ENCODE data around the gene KDM1A. TPM values are rescaled to one million over a fixed set of nuclear protein-coding genes. Genes with fewer than 3 reads are reported as not detected.

KDM1A gene
- polyA plus RNA-seq, 3 donors from 2014 or later: 28.8 to 45.3 (median 45.0) TPM

DNA sequence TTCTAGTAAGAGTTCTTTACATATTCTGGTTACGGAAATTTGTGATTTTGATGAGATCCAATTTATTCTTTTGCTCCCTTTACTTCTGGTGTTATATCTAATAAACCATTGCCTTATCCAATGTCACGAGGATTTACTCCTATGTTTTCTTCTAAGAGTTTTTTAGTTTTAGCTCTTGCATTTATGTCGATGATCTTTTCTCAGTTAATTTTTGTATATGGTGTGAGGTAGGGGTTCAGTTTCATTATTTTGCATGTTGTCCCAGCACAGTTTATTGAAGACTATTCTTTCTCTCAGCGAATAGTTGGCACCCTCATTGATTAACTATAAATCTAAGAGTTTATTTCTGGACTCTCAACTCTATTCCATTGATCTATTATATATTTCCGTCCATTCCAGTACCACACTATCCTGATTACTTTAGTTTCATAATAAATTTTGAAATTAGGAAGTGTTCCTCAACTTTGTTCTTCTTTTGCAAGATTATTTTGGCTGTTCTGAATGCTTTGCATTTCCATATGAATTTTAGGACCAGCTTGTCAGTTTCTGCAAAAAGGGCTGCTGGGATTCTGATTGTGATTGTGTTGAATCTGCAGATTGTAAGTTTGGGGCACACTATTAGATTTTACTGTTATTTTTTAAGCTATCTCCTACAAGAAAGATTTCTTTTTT lies 4.0 kb downstream of the KDM1A start:
- Mint-ChIP-seq H3K4me1 (peaks cover 41 to 52% of the 10 kb centered on the region in 2 donors), H3K27me3 (ENCODE audit: low read depth in 3 of 3) (peaks cover 0 to 4% (median 0%) of the 10 kb centered on the region in 3 donors), H3K27ac (no peak overlapping the region)

DNA sequence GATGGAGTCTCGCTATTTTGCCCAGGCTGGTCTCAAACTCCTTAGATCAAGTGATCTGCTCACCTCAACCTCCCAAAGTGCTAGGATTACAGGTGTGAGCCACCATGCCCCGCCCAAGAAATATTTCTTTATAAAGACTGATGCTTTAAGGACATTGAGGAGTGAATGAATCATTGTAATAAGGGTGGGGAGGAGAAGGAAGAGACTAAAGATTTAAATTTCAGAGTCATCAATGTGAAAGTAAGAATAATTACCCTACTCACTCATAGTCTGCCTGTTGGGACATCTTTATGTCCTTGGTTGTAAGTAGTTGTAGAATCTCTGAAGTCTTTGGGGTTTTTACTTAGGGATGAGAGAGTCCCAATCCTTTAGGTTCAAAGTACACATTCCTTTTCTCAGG lies 7.3 kb downstream of the KDM1A start:
- no peak for DNase-seq
- Mint-ChIP-seq H3K36me3 (peaks cover 0 to 10% (median 7%) of the 10 kb centered on the region in 3 donors), H3K27me3 (ENCODE audit: low read depth in 3 of 3) (no peaks in the 10 kb centered on the region), H3K4me3 (no peak overlapping the region), H3K9me3 (no peaks in the 10 kb centered on the region), H3K27ac (no peak overlapping the region), H3K4me1 (peaks cover 36 to 39% of the 10 kb centered on the region in 2 donors)

More for the DNA sequence above, 4.0 kb downstream of the KDM1A start:
- DNase-seq: no peak
- Mint-ChIP-seq H3K36me3 (peaks cover 0 to 7% (median 5%) of the 10 kb centered on the region in 3 donors), H3K9me3 (no peaks in the 10 kb centered on the region), H3K4me3 (peak overlapping the region in 1 of 5 donors; percentile 27)

DNA sequence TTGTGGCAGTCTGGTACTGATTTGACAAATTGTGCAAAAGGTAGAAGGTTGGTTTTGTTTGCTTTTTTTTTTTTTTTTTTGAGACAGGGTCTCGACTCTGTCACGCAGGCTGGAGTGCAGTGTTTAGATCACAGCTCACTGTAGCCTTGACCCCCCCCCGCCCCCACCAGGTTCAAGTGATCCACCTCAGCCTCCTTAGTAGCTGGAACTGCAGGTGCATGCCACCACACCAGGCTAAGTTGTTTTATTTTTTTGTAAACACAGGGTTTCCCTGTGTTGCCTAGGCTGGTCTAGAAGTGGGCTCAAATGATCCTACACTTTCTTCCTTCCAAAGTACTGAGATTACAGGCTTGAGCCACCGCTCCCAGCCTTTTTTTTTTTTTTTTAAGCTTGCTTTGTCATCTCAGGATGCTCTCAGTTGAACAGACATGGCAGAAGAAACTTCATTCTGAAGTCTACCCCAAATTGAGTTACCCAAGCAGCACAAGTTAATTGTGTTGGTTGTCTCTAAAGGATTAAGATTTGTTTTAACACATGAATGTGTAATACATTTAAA lies 8.2 kb downstream of the KDM1A start:
- Mint-ChIP-seq H3K9me3 (no peaks in the 10 kb centered on the region), H3K36me3 (peaks cover 0 to 10% (median 7%) of the 10 kb centered on the region in 3 donors), H3K4me3 (no peak overlapping the region), H3K4me1 (peaks cover 36 to 38% of the 10 kb centered on the region in 2 donors), H3K27me3 (ENCODE audit: low read depth in 3 of 3) (no peaks in the 10 kb centered on the region), H3K27ac (no peak overlapping the region)
- no peak for DNase-seq

DNA sequence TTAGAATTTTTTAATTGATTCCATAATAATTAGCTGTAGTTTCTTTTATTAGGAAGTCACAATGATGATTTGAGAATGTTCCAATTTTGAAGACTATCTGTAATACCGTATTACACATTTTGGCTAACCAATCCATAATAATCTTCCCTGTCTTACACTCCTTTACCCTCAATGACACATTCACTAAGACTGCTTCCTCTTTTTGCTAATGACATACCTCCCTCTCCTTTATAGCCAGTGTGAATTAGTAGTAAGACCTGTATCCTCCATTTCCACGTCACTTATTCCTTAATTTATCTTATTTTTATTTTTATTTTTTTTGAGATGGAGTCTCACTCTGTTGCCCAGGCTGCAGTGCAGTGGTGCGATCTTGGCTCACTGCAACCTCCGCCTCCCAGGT lies 10.1 kb downstream of the KDM1A start:
- no peak overlapping the region for H3K4me3 Mint-ChIP-seq
- no peak for DNase-seq
- H3K36me3 Mint-ChIP-seq: peaks cover 0 to 6% (median 0%) of the 10 kb centered on the region in 3 donors
- H3K27me3 Mint-ChIP-seq (ENCODE audit: low read depth in 3 of 3): peaks cover 0 to 1% (median 0%) of the 10 kb centered on the region in 3 donors
- peaks cover 30 to 32% of the 10 kb centered on the region in 2 donors for H3K4me1 Mint-ChIP-seq
- H3K9me3 Mint-ChIP-seq: no peaks in the 10 kb centered on the region
- no peak overlapping the region for H3K27ac Mint-ChIP-seq

DNA sequence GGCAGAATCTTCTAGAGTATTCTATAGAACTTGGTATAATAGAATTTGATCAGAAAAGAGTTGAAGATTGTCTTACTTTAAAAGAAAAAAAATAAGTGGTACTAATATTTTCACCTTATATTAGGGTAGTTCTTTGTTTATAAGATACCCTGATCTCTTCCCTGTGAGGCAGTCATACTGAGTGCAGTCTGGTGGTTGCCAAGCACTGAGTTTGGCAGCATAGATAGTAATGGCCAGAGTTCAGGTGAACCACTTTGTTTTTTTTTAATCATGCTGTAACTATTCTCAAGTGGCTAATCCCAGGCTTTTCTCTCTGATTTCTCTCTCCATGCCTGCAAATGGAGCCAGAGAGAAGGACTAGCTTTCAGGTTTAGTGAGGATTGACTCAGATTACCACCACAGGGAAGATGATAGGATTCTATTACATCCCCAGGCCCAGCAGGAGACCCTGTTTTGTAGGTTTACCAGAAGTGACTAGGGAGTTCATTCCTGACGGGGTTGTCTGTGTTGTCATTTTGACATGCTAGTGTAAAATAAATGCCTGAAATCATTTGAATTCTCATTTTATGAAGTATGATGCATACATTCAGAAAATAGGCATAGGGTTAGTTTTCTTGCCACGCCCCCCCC lies 16.7 kb downstream of the KDM1A start:
- peaks cover 19 to 42% of the 10 kb centered on the region in 2 donors for H3K4me1 Mint-ChIP-seq

DNA sequence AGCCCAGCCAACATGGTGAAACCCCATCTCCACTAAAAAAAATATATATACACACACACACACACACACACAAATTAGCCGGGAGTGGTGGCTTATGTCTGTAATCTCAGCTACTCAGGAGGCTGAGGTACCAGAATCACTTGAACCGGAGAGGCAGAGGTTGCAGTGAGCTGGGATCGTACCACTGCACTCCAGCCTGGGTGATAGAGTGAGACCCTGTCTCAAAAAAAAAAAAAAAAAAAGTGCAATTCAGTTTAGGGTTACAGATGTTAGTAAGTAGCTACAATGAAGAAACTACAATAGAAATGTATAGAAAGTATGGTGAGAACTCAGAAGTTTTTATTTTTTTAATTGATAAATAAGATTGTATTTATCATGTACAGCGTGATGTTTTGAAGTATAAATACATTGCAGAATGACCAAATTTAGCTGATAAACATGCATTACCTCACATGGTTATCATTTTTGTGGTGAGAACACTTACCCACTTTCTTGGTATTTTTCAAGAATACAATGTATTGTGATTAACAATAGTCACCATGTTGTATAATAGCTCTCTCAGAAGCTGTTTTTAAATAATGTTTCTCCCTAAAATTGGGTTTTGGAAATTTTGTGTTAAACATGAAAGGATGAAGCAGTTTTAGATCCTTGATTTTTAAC lies 17.9 kb downstream of the KDM1A start:
- Mint-ChIP-seq H3K36me3 (no peaks in the 10 kb centered on the region), H3K4me1 (peaks cover 15 to 38% of the 10 kb centered on the region in 2 donors), H3K27me3 (ENCODE audit: low read depth in 3 of 3) (peaks cover 0 to 1% (median 0%) of the 10 kb centered on the region in 3 donors), H3K27ac (no peak overlapping the region), H3K9me3 (no peaks in the 10 kb centered on the region), H3K4me3 (no peak overlapping the region)
- no peak for DNase-seq

More for the DNA sequence above, 16.7 kb downstream of the KDM1A start:
- Mint-ChIP-seq H3K4me3 (no peak overlapping the region), H3K9me3 (no peaks in the 10 kb centered on the region), H3K27ac (no peak overlapping the region), H3K36me3 (no peaks in the 10 kb centered on the region), H3K27me3 (ENCODE audit: low read depth in 3 of 3) (peaks cover 0 to 1% (median 0%) of the 10 kb centered on the region in 3 donors)
- DNase-seq: no peak

DNA sequence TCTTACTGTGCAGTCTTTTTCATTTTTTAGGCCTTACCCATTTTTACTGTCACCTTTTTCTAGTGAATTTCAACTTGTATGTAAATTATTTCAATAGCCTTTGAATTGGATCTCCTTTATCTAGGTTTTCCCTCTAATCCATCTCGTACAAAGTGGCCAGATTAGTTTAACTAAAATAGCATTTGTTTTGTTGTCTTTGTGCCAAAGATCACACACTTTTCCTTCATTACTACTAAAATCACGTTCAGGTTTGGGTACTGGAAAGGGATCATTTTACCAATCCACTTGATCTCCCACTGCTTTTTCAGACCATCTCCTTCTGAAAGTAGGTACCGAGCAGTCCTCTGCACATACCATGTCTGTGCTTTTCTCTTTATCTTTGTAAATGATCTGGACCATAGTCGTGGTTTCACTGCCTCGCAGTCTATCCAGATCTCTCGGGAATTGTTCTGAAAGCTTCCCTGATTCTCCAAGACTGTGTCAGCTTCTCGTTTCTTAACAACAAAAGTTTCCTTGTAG lies 20.1 kb downstream of the KDM1A start:
- no peaks in the 10 kb centered on the region for H3K36me3 Mint-ChIP-seq
- no peak overlapping the region for H3K27ac Mint-ChIP-seq
- H3K4me3 Mint-ChIP-seq: no peak overlapping the region
- DNase-seq: no peak
- no peaks in the 10 kb centered on the region for H3K27me3 Mint-ChIP-seq (ENCODE audit: low read depth in 3 of 3)
- no peaks in the 10 kb centered on the region for H3K9me3 Mint-ChIP-seq
- H3K4me1 Mint-ChIP-seq: peaks cover 10 to 39% of the 10 kb centered on the region in 2 donors

DNA sequence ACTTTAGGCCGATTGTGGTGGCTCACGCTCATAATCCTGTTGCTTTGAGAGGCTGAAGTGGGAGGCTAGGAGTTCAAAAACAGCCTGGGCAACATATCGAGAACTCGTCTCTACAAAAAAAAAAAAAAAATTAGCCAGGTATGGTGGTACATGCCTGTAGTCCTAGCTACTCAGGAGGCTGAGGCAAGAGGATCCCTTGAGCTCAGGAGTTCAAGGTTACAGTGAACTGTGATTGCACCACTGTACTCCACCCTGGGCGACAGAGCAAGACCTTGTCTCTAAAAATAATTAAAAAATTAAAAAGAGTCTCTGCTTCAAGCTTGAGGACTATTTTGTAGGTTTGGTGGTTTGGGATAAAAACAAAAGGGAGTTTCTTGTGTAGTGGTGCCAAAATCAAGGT lies 21.2 kb downstream of the KDM1A start:
- Mint-ChIP-seq H3K4me1 (peaks cover 9 to 37% of the 10 kb centered on the region in 2 donors), H3K4me3 (no peak overlapping the region), H3K9me3 (no peaks in the 10 kb centered on the region), H3K36me3 (no peaks in the 10 kb centered on the region), H3K27me3 (ENCODE audit: low read depth in 3 of 3) (no peaks in the 10 kb centered on the region), H3K27ac (no peak overlapping the region)
- DNase-seq: no peak

DNA sequence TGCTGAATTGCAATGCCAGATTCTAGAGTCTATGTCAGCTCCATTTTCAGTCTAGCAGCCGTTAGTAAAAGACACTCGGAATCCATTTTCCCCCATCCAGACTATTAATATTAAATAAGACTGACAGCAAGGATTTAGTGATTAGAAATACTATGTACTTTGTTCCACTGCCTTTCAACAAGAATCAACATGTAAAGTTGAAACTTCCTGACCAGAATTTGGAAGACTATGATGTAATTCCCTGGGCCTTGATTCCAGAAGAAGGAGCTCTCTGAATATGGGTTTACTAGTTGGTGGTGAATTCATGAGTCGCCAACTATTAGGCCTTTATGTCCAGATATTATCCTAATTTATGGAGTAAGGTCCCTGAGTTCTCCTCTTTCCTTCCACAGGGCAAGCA lies 24.8 kb downstream of the KDM1A start:
- no peak for DNase-seq
- H3K4me1 Mint-ChIP-seq: peaks cover 7 to 41% of the 10 kb centered on the region in 2 donors
- H3K36me3 Mint-ChIP-seq: no peaks in the 10 kb centered on the region
- no peaks in the 10 kb centered on the region for H3K9me3 Mint-ChIP-seq
- no peaks in the 10 kb centered on the region for H3K27me3 Mint-ChIP-seq (ENCODE audit: low read depth in 3 of 3)
- H3K4me3 Mint-ChIP-seq: no peak overlapping the region
- H3K27ac Mint-ChIP-seq: no peak overlapping the region

DNA sequence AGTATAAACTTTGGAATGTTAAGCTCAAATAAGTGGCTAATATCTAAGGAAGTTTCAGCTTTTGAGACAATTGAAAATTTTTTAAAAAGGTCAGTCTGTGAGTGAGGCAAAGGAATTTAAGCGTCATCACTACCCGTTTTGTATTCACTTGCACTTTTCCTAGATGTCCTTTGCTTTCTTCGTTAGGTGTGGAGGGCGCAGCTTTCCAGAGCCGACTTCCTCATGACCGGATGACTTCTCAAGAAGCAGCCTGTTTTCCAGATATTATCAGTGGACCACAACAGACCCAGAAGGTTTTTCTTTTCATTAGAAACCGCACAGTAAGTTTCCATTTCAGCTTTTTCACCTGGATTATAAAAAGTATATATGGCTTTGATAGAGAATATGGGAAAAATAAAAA lies 30.9 kb downstream of the KDM1A start:
- Mint-ChIP-seq H3K9me3 (no peaks in the 10 kb centered on the region), H3K27me3 (ENCODE audit: low read depth in 3 of 3) (no peaks in the 10 kb centered on the region), H3K36me3 (peaks cover 6 to 11% (median 9%) of the 10 kb centered on the region in 3 donors), H3K27ac (no peak overlapping the region), H3K4me1 (peaks cover 0 to 13% of the 10 kb centered on the region in 2 donors), H3K4me3 (no peak overlapping the region)
- no peak for DNase-seq

DNA sequence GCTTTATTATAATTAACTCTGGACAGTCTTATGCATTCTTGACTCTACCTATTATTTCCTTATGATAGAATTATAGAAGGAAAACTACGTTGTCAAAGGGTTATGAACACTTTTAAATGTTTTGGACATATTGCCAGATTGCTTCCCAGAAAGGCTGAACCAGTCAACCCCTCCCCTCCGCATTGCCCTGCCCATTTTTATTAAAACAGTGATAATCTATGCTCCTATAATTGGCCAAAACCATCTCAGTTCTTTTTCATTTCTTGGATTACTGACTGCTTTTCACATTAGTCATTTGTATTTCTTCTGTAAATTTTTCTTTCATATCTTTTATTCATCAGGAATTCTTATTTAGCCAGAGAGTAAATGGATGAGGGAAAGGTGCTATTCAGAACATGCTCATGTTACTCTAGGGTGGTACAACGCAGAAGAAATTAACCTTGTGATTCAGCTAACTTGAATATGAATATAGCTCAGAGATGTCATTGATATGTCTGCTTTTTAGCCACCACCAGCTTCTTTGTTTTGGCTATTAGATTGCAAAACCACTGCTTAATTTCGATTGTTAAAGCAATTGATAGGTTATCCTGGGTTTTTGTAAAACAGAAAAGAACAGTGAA lies 32.1 kb downstream of the KDM1A start:
- Mint-ChIP-seq H3K36me3 (peaks cover 10 to 19% (median 14%) of the 10 kb centered on the region in 3 donors), H3K27me3 (ENCODE audit: low read depth in 3 of 3) (no peaks in the 10 kb centered on the region), H3K9me3 (no peaks in the 10 kb centered on the region), H3K4me1 (peaks cover 0 to 3% of the 10 kb centered on the region in 2 donors), H3K27ac (peak overlapping the region in 1 of 6 donors; percentile 56), H3K4me3 (no peak overlapping the region)
- DNase-seq: no peak

DNA sequence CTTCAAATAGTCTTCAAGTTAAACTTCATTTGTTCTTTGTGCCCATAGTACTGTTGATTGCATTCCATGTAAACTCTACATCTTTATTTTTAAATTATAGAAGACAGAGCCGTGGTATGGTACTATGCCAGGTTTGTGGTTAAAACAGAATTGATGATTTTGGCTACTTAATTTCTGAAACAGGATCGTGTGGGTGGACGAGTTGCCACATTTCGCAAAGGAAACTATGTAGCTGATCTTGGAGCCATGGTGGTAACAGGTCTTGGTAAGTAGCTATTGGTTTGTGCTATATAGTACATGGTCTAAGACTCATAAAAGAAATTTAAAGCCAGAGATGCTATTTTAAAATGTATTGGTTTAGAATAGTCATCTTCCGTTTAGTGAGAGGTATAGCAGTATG lies 38.0 kb downstream of the KDM1A start:
- Mint-ChIP-seq H3K9me3 (no peaks in the 10 kb centered on the region), H3K36me3 (peaks cover 26 to 51% (median 31%) of the 10 kb centered on the region in 3 donors), H3K4me1 (peaks cover 5 to 13% of the 10 kb centered on the region in 2 donors)

DNA sequence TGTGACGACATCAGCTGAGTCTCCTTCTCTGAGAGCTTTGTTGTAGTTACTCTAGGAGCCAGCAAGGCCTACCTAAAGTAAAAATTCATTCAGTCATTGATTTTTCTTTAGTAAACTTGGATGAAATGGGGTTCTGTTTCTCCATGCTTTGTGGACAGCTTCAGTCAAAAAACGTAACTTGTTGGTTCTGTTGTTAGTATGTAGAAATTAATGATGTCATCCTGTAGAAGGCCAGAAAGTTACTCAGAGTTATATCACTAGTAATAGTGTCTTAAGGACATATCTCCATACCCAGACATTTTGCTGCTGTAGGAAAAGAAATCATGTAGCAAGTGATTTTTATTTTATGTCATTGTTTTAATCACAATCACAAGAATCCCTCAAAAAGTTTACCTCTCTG lies 43.0 kb downstream of the KDM1A start:
- H3K27ac Mint-ChIP-seq: no peak overlapping the region
- no peaks in the 10 kb centered on the region for H3K27me3 Mint-ChIP-seq (ENCODE audit: low read depth in 3 of 3)
- peaks cover 20 to 59% (median 21%) of the 10 kb centered on the region in 3 donors for H3K36me3 Mint-ChIP-seq
- H3K4me1 Mint-ChIP-seq: peaks cover 5 to 13% of the 10 kb centered on the region in 2 donors
- no peak overlapping the region for H3K4me3 Mint-ChIP-seq
- DNase-seq: no peak
- no peaks in the 10 kb centered on the region for H3K9me3 Mint-ChIP-seq

More for the DNA sequence above, 38.0 kb downstream of the KDM1A start:
- H3K4me3 Mint-ChIP-seq: no peak overlapping the region
- H3K27ac Mint-ChIP-seq: no peak overlapping the region
- no peak for DNase-seq
- no peaks in the 10 kb centered on the region for H3K27me3 Mint-ChIP-seq (ENCODE audit: low read depth in 3 of 3)
